SK-N-SH (cell line): Measurements from ENCODE around the gene KRTAP5-3. TPM values are rescaled to one million over a fixed set of nuclear protein-coding genes. Genes with fewer than 3 reads are reported as not detected.

ENCODE experiments used
- CTCF ChIA-PET: fragments of 300-600, 350-600 bp; formaldehyde crosslinking; extraction: SDS; loops from one replicate; lab custom pipeline; 2021; lab: Yijun Ruan, JAX
- POLR2A ChIA-PET: fragments of 350-600 bp; sonication (Branson Sonifier 250); formaldehyde crosslinking; extraction: SDS; loops from one replicate; lab custom pipeline; 2020; ENCODE audit warnings: antibody characterized with exemption, inconsistent platforms; lab: Yijun Ruan, JAX
- DNase-seq: peaks from one replicate; pipeline ENCODE4 v3.0.0; 2012
- H2AFZ ChIP-seq: fragments of 200-600 bp; sonication (generic); 2 replicates; pipeline ENCODE4 v1.8.1; 2016; ENCODE audit warnings: antibody characterized with exemption, mild to moderate bottlenecking, low read depth
- H3F3A ChIP-seq: fragments of 200-600 bp; sonication (generic); replicated peaks from 2 replicates; pipeline ENCODE3; 2016; ENCODE audit warnings: antibody characterized with exemption, mild to moderate bottlenecking; ENCODE audit not compliant: insufficient read depth
- H3K27ac ChIP-seq, 2 experiments: fragments of 200-500 bp in 1 of 2; fragments of 200-600 bp in 1 of 2; sonication (Bioruptor generic) in 1 of 2; sonication (generic), shearing (Covaris generic) in 1 of 2; 2 replicates each; pipeline versions ENCODE4 v1.5.1 to v1.6.1; 2014 to 2016; ENCODE audit warnings: low read depth in 2 of 2, inconsistent platforms in 1 of 2, low read length in 1 of 2, mild to moderate bottlenecking in 1 of 2, mixed read lengths in 1 of 2
- H3K27me3 ChIP-seq: fragments of 200-600 bp; sonication (generic), shearing (Covaris generic); 2 replicates; pipeline ENCODE4 v1.6.1; 2016; ENCODE audit warnings: mixed run types; ENCODE audit not compliant: insufficient read depth
- H3K36me3 ChIP-seq, 2 experiments: fragments of 200-500 bp in 1 of 2; fragments of 200-600 bp in 1 of 2; sonication (Bioruptor generic) in 1 of 2; sonication (generic) in 1 of 2; replicated peaks in 1 of 2; 2 replicates each; pipeline versions ENCODE3 to v1.5.1; 2014 to 2016; ENCODE audit warnings: low read length in 1 of 2, mild to moderate bottlenecking in 1 of 2; ENCODE audit not compliant: insufficient read depth in 2 of 2, control insufficient read depth in 1 of 2
- H3K4me1 ChIP-seq, 2 experiments: fragments of 200-500 bp in 1 of 2; fragments of 200-600 bp in 1 of 2; sonication (Bioruptor generic) in 1 of 2; sonication (generic), shearing (Covaris generic) in 1 of 2; 2 replicates each; pipeline versions ENCODE4 v1.5.1 to v1.6.1; 2014 to 2016; ENCODE audit warnings: low read depth in 1 of 2, low read length in 1 of 2, mixed run types in 1 of 2; ENCODE audit not compliant: insufficient read depth in 2 of 2, control insufficient read depth in 1 of 2
- H3K4me2 ChIP-seq: fragments of 200-600 bp; sonication (generic), shearing (Covaris generic); 2 replicates; pipeline ENCODE4 v1.6.1; 2017; ENCODE audit warnings: mixed run types
- H3K4me3 ChIP-seq, 2 experiments: fragments of 200-500 bp in 1 of 2; fragments of 200-600 bp in 1 of 2; sonication (Bioruptor generic) in 1 of 2; sonication (generic), shearing (Covaris generic) in 1 of 2; 2 replicates each; pipeline versions ENCODE4 v1.5.1 to v1.8.1; 2014 to 2016; ENCODE audit warnings: low read depth in 2 of 2, inconsistent platforms in 1 of 2, low read length in 1 of 2, mild to moderate bottlenecking in 1 of 2, mixed read lengths in 1 of 2, moderate library complexity in 1 of 2
- H3K79me2 ChIP-seq: fragments of 200-600 bp; sonication (generic); 2 replicates; pipeline ENCODE4 v1.8.1; 2017; ENCODE audit warnings: mild to moderate bottlenecking; ENCODE audit not compliant: insufficient read depth
- H3K9ac ChIP-seq: fragments of 200-600 bp; sonication (generic); 2 replicates; pipeline ENCODE4 v1.6.1; 2017; ENCODE audit warnings: mixed run types
- H3K9me2 ChIP-seq: fragments of 200-600 bp; sonication (generic); 2 replicates; pipeline ENCODE4 v1.6.1; 2017; ENCODE audit warnings: mixed run types
- H3K9me3 ChIP-seq: fragments of 200-600 bp; sonication (generic); 2 replicates; pipeline ENCODE4 v1.6.1; 2017; ENCODE audit warnings: mixed run types, mild to moderate bottlenecking, moderate library complexity
- H4K20me1 ChIP-seq: fragments of 200-600 bp; sonication (generic); 2 replicates; pipeline ENCODE4 v1.6.1; 2017; ENCODE audit warnings: mild to moderate bottlenecking, mixed run types; ENCODE audit not compliant: insufficient read depth
- CHD2 ChIP-seq: fragments of 150-350 bp; IDR thresholded peaks from 2 replicates; pipeline ENCODE4 v1.6.1; 2018; ENCODE audit warnings: low read length; ENCODE audit not compliant: partially characterized antibody
- ELF1 ChIP-seq: IDR thresholded peaks from 2 replicates; pipeline ENCODE4 v1.4.0; 2012
- FOSL2 ChIP-seq: IDR thresholded peaks from 2 replicates; pipeline ENCODE4 v1.4.0; 2012; ENCODE audit warnings: low read depth, mild to moderate bottlenecking, moderate library complexity, borderline replicate concordance
- FOXJ3 ChIP-seq: sonication (generic); formaldehyde crosslinking; IDR thresholded peaks from 2 replicates; pipeline ENCODE4 v1.5.1; 2020; ENCODE audit warnings: mild to moderate bottlenecking, missing genetic modification reagents
- FOXM1 ChIP-seq: IDR thresholded peaks from 2 replicates; pipeline ENCODE4 v1.4.0; 2012; ENCODE audit warnings: low read depth, mild to moderate bottlenecking
- GABPA ChIP-seq: IDR thresholded peaks from 2 replicates; pipeline ENCODE4 v1.4.0; 2012; ENCODE audit warnings: low read depth, mild to moderate bottlenecking
- JUND ChIP-seq: IDR thresholded peaks from 2 replicates; pipeline ENCODE4 v1.4.0; 2012
- NFIC ChIP-seq: IDR thresholded peaks from 2 replicates; pipeline ENCODE4 v1.4.0; 2012; ENCODE audit warnings: borderline replicate concordance
- NRF1 ChIP-seq: IDR thresholded peaks from 2 replicates; pipeline ENCODE4 v1.6.1; 2012; ENCODE audit warnings: low read depth, mild to moderate bottlenecking, low read length
- PBX3 ChIP-seq: IDR thresholded peaks from 2 replicates; pipeline ENCODE4; 2012
- POLR2AphosphoS5 ChIP-seq: IDR thresholded peaks from 2 replicates; pipeline ENCODE4 v1.6.1; 2012; ENCODE audit warnings: low read depth, low read length
- RAD21 ChIP-seq: IDR thresholded peaks from 2 replicates; pipeline ENCODE4 v1.6.1; 2012; ENCODE audit warnings: mild to moderate bottlenecking, low read length
- RCOR1 ChIP-seq: fragments of 150-350 bp; IDR thresholded peaks from 2 replicates; pipeline ENCODE4 v1.6.1; 2017; ENCODE audit warnings: antibody characterized with exemption, low read length
- RFX5 ChIP-seq: IDR thresholded peaks from 2 replicates; pipeline ENCODE4 v1.6.1; 2012; ENCODE audit warnings: mild to moderate bottlenecking, improper control_type of control experiment, low read length
- RXRA ChIP-seq: IDR thresholded peaks from 2 replicates; pipeline ENCODE4 v1.4.0; 2012; ENCODE audit warnings: low read depth, mild to moderate bottlenecking, borderline replicate concordance
- TAF1 ChIP-seq: IDR thresholded peaks from 2 replicates; pipeline ENCODE4 v1.6.1; 2012; ENCODE audit warnings: low read depth, mild to moderate bottlenecking, low read length, moderate library complexity, borderline replicate concordance
- TCF12 ChIP-seq: IDR thresholded peaks from 2 replicates; pipeline ENCODE4 v1.4.0; 2012
- TEAD4 ChIP-seq: IDR thresholded peaks from 2 replicates; pipeline ENCODE4 v1.4.0; 2012; ENCODE audit warnings: mild to moderate bottlenecking, borderline replicate concordance; ENCODE audit not compliant: insufficient read depth
- YY1 ChIP-seq: IDR thresholded peaks from 2 replicates; pipeline ENCODE4 v1.4.0; 2012; ENCODE audit warnings: low read depth, mild to moderate bottlenecking
- WGBS: methylation state at CpG from one replicate; pipeline ENCODE4 v1.1.6; 2017; ENCODE audit warnings: low lambda C conversion rate; 5-methylcytosine and 5-hydroxymethylcytosine counted together
- polyA plus RNA-seq, 3 experiments: library from polyadenylated mRNA; depleted of rRNA; stranded (reverse); fragments of >200 nt; gene quantifications; 2 replicates each; pipeline ENCODE4 v1.2.3, GENCODE V29; 2012
- TF ChIP-seq, protein P1 (sequence below): fragments of 200-600 bp; sonication (generic); IDR thresholded peaks from 2 replicates; pipeline ENCODE4 v1.6.1; 2017; ENCODE audit warnings: antibody characterized with exemption, mild to moderate bottlenecking, moderate library complexity
- TF ChIP-seq, protein P2 (sequence below): fragments of 150-350 bp; IDR thresholded peaks from 2 replicates; pipeline ENCODE4 v1.6.1; 2016; ENCODE audit warnings: mild to moderate bottlenecking, low read depth, low read length
- TF ChIP-seq, protein P3 (sequence below): IDR thresholded peaks from 2 replicates; pipeline ENCODE4 v1.4.0; 2012; ENCODE audit warnings: low read depth, borderline replicate concordance

Gene KRTAP5-3
- polyA plus RNA-seq, 1 of the 3 experiments (the other 2 are of a cell fraction) = not detected

- Histone ChIP-seq H3K4me3 (peak overlapping the region; percentile 57 to 59; a peak in 3 of 4 replicates), H4K20me1 (peaks cover 10% of the 10 kb centered on the region; the same call in 1 of the 2 replicates), H3K4me1 (peaks cover 0 to 25% of the 10 kb centered on the region in 2 experiments; a peak in 1 of 4 replicates), H3K27me3 (peaks cover 4% of the 10 kb centered on the region; the same call in 1 of the 2 replicates), H3K9me3 (peaks cover 3% of the 10 kb centered on the region; the same call in 1 of the 2 replicates), H2AFZ (no peak overlapping the region), H3K9me2 (no peaks in the 10 kb centered on the region), H3K36me3 (no peaks in the 10 kb centered on the region), H3K79me2 (no peaks in the 10 kb centered on the region)
- peak; percentile 62 for DNase-seq
- CTCF ChIA-PET = interaction anchor here (0.6 to 18.1 kb wide), 35 partner anchors 8 to 582 kb away, joined by 3 to 398 read pairs (median 5); partner anchors contain the start of genes KRTAP5-1, KRTAP5-3 and KRTAP5-5
- WGBS = 3% methylated on average over 5 of the region's 7 CpGs
- TF ChIP-seq RXRA (no peak), TEAD4 (no peak), CHD2 (no peak), RFX5 (no peak), YY1 (no peak), NFIC (no peak), TAF1 (no peak), TCF12 (no peak), JUND (no peak), PBX3 (no peak)
- TF ChIP-seq, all 33 proteins: peak for 0
- Histone ChIP-seq H3K9ac (no peak overlapping the region), H3K4me2 (peak overlapping the region; percentile 82), H3F3A (no peaks in the 10 kb centered on the region), H3K27ac (no peak overlapping the region; a peak in 1 of 4 replicates)
- POLR2A ChIA-PET = interaction anchor here (1.0 to 1.6 kb wide), 2 partner anchors 9 to 51 kb away, joined by 3 to 6 read pairs; no protein-coding TSS in a partner anchor
Observed at GRCh38 chr11:1573903-1574237, 34.4 kb downstream of the KRTAP5-3 start.

DNA sequence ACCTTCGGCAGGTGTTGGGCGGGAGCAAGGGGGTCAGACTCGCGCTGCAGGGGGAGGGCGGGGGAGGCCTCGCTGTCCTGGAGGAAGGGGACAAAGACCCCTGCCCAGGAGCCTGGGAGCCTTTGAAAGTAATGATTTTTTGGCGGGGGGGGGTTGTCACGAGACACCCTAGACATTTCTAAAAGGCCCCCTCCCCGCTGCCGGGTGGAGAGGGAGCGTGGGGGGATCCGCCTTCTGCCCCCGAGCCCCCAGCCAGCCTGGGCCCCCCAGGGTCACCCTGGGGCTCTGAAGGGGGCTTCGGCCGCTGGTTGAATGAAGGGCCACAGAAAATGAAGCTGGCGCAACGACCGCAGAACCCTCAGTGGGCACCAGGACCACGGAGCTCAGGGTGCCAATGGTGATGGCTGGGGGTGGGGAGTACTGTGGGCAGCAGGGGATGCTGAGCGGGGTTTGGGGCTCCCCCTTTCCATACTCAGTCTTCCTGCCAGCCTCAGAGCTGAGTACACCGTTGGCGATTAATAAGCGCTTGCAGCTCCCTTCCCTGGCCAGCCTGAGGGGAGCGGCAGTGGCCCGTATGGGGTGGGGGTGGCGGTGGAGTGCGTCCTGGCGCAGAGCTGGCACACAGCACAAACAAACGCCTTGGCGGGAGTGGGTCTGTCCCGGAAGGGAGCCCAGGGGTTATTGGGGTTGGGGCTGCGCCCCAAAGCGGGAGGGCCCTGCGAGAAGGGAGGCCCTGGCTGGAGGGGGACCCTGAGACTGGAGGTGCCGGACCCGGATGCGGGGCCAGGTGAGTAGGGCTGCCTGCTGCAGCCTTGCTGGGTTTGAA is 35.0 kb downstream of the KRTAP5-3 start:
- Histone ChIP-seq H4K20me1 (peaks cover 10% of the 10 kb centered on the region; the same call in 1 of the 2 replicates), H3K4me2 (peak overlapping the region; percentile 82), H3K4me1 (peaks cover 0 to 31% of the 10 kb centered on the region in 2 experiments; a peak in 1 of 4 replicates), H3K9me2 (no peaks in the 10 kb centered on the region), H3K36me3 (no peaks in the 10 kb centered on the region), H3K9me3 (peaks cover 3% of the 10 kb centered on the region; the same call in 1 of the 2 replicates), H3K79me2 (no peaks in the 10 kb centered on the region), H3F3A (no peaks in the 10 kb centered on the region), H3K27ac (peak overlapping the region in 1 of 2 experiments; percentile 60; a peak in 1 of 4 replicates), H2AFZ (no peak overlapping the region), H3K9ac (peak overlapping the region; percentile 41; the same call in 1 of the 2 replicates), H3K27me3 (peaks cover 4% of the 10 kb centered on the region; the same call in 1 of the 2 replicates), H3K4me3 (peak overlapping the region; percentile 57 to 59; a peak in 3 of 4 replicates)
- 0% methylated on average over 4 of the region's 37 CpGs for WGBS
- peak; percentile 58 for DNase-seq
- CTCF ChIA-PET = interaction anchor here (0.7 to 18.1 kb wide), 22 partner anchors 8 to 578 kb away, joined by 3 to 398 read pairs (median 5); partner anchors contain the start of genes KRTAP5-1 and KRTAP5-5
- POLR2A ChIA-PET = interaction anchor here (1.6 kb wide), 1 partner anchor 9 kb away, joined by 6 read pairs; no protein-coding TSS in a partner anchor
- no peak for TF ChIP-seq RAD21
- TF ChIP-seq NRF1 = no peak
- TF ChIP-seq, protein P1, sequence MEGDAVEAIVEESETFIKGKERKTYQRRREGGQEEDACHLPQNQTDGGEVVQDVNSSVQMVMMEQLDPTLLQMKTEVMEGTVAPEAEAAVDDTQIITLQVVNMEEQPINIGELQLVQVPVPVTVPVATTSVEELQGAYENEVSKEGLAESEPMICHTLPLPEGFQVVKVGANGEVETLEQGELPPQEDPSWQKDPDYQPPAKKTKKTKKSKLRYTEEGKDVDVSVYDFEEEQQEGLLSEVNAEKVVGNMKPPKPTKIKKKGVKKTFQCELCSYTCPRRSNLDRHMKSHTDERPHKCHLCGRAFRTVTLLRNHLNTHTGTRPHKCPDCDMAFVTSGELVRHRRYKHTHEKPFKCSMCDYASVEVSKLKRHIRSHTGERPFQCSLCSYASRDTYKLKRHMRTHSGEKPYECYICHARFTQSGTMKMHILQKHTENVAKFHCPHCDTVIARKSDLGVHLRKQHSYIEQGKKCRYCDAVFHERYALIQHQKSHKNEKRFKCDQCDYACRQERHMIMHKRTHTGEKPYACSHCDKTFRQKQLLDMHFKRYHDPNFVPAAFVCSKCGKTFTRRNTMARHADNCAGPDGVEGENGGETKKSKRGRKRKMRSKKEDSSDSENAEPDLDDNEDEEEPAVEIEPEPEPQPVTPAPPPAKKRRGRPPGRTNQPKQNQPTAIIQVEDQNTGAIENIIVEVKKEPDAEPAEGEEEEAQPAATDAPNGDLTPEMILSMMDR = no peak
- no peak for TF ChIP-seq FOSL2
- TF ChIP-seq POLR2AphosphoS5 = no peak
- TF ChIP-seq GABPA = no peak
- no peak for TF ChIP-seq FOXM1
- TF ChIP-seq CHD2 = no peak
- TF ChIP-seq RCOR1 = no peak
- TF ChIP-seq, protein P2, sequence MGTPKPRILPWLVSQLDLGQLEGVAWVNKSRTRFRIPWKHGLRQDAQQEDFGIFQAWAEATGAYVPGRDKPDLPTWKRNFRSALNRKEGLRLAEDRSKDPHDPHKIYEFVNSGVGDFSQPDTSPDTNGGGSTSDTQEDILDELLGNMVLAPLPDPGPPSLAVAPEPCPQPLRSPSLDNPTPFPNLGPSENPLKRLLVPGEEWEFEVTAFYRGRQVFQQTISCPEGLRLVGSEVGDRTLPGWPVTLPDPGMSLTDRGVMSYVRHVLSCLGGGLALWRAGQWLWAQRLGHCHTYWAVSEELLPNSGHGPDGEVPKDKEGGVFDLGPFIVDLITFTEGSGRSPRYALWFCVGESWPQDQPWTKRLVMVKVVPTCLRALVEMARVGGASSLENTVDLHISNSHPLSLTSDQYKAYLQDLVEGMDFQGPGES = no peak
- TF ChIP-seq FOXJ3 (CRISPR knock-in tag) = no peak
- TF ChIP-seq, protein P3, sequence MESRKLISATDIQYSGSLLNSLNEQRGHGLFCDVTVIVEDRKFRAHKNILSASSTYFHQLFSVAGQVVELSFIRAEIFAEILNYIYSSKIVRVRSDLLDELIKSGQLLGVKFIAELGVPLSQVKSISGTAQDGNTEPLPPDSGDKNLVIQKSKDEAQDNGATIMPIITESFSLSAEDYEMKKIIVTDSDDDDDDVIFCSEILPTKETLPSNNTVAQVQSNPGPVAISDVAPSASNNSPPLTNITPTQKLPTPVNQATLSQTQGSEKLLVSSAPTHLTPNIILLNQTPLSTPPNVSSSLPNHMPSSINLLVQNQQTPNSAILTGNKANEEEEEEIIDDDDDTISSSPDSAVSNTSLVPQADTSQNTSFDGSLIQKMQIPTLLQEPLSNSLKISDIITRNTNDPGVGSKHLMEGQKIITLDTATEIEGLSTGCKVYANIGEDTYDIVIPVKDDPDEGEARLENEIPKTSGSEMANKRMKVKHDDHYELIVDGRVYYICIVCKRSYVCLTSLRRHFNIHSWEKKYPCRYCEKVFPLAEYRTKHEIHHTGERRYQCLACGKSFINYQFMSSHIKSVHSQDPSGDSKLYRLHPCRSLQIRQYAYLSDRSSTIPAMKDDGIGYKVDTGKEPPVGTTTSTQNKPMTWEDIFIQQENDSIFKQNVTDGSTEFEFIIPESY = no peak
- no peak for TF ChIP-seq ELF1
- TF ChIP-seq JUND = no peak
